Subcutaneous abdominal adipose tissue (tissue), 5 donors: ENCODE measurements around the gene SKI.

Experiments
- H3K27ac ChIP-seq: one replicate; pipeline ENCODE4 v1.7.0; 2013; ENCODE audit warnings: low read depth, mild to moderate bottlenecking, inconsistent platforms, low read length, moderate library complexity
- H3K27me3 ChIP-seq, 5 donors: one replicate each; pipeline ENCODE4 v1.7.0; 2013; ENCODE audit warnings: low read length in 5 of 5, inconsistent platforms in 1 of 5; ENCODE audit not compliant: control insufficient read depth in 5 of 5, insufficient read depth in 4 of 5
- H3K36me3 ChIP-seq, 5 donors: one replicate each; pipeline ENCODE4 v1.7.0; 2013; ENCODE audit warnings: low read length in 5 of 5; ENCODE audit not compliant: control insufficient read depth in 5 of 5, insufficient read depth in 5 of 5
- H3K4me1 ChIP-seq, 5 donors: one replicate each; pipeline ENCODE4 v1.7.0; 2013; ENCODE audit warnings: low read length in 5 of 5, mild to moderate bottlenecking in 3 of 5, moderate library complexity in 1 of 5; ENCODE audit not compliant: control insufficient read depth in 5 of 5, insufficient read depth in 5 of 5
- H3K4me3 ChIP-seq, 5 donors: one replicate each; pipeline ENCODE4 v1.7.0; 2013; ENCODE audit warnings: low read length in 5 of 5, low read depth in 1 of 5
- H3K9ac ChIP-seq, 5 donors: one replicate each; pipeline ENCODE4 v1.7.0; 2013; ENCODE audit warnings: low read length in 5 of 5, mild to moderate bottlenecking in 4 of 5, moderate library complexity in 3 of 5
- H3K9me3 ChIP-seq, 5 donors: one replicate each; pipeline ENCODE4 v1.7.0; 2013; ENCODE audit warnings: low read length in 5 of 5; ENCODE audit not compliant: control insufficient read depth in 5 of 5
- donor health status: healthy.
- donor health status: healthy.
- donor health status: healthy.
- donor health status: healthy.
- donor health status: healthy.

Gene SKI

GRCh38 chr1:2312515-2313301, 84.6 kb downstream of the SKI start:
- Histone ChIP-seq H3K9me3 (no peaks in the 10 kb centered on the region), H3K27ac (peak overlapping the region; percentile 85), H3K4me1 (peaks cover 1 to 72% (median 68%) of the 10 kb centered on the region in 5 donors), H3K36me3 (peaks cover 3 to 17% (median 15%) of the 10 kb centered on the region in 5 donors), H3K27me3 (no peaks in the 10 kb centered on the region), H3K4me3 (no peak overlapping the region), H3K9ac (peak overlapping the region in 1 of 5 donors; percentile 66)

GRCh38 chr1:2313651-2314261, 85.6 kb downstream of the SKI start:
- H3K36me3 ChIP-seq: peaks cover 0 to 6% (median 4%) of the 10 kb centered on the region in 5 donors
- H3K9ac ChIP-seq: peak overlapping the region in 4 of 5 donors; percentile 14 to 66 (median 45)
- H3K4me3 ChIP-seq: peak overlapping the region in 4 of 5 donors; percentile 11 to 51 (median 29)
- peaks cover 1 to 83% (median 79%) of the 10 kb centered on the region in 5 donors for H3K4me1 ChIP-seq
- no peaks in the 10 kb centered on the region for H3K27me3 ChIP-seq
- peak overlapping the region; percentile 85 for H3K27ac ChIP-seq
- H3K9me3 ChIP-seq: no peaks in the 10 kb centered on the region

- no peaks in the 10 kb centered on the region for H3K27me3 ChIP-seq
- H3K9me3 ChIP-seq: no peaks in the 10 kb centered on the region
- peak overlapping the region in 4 of 5 donors; percentile 14 to 55 (median 34) for H3K9ac ChIP-seq
- peak overlapping the region; percentile 85 for H3K27ac ChIP-seq
- peaks cover 0 to under 1% (median 0%) of the 10 kb centered on the region in 5 donors for H3K36me3 ChIP-seq
- H3K4me1 ChIP-seq: peaks cover 1 to 89% (median 84%) of the 10 kb centered on the region in 5 donors
- H3K4me3 ChIP-seq: peak overlapping the region in 4 of 5 donors; percentile 11 to 51 (median 29)
Measured at GRCh38 chr1:2314273-2314802, 86.2 kb downstream of the SKI start.

- H3K4me3 ChIP-seq: peak overlapping the region in 2 of 5 donors; percentile 47 to 56
- H3K36me3 ChIP-seq: no peaks in the 10 kb centered on the region
- H3K9me3 ChIP-seq: no peaks in the 10 kb centered on the region
- H3K27me3 ChIP-seq: no peaks in the 10 kb centered on the region
- H3K27ac ChIP-seq: peak overlapping the region; percentile 85
- peaks cover 1 to 92% (median 90%) of the 10 kb centered on the region in 5 donors for H3K4me1 ChIP-seq
- H3K9ac ChIP-seq: peak overlapping the region in 1 of 5 donors; percentile 35
Measured at GRCh38 chr1:2314803-2315673, 86.9 kb downstream of the SKI start.

- Histone ChIP-seq H3K9me3 (no peaks in the 10 kb centered on the region), H3K27me3 (no peaks in the 10 kb centered on the region), H3K36me3 (no peaks in the 10 kb centered on the region), H3K4me1 (peaks cover 1 to 92% (median 91%) of the 10 kb centered on the region in 5 donors), H3K27ac (peak overlapping the region; percentile 65), H3K9ac (peak overlapping the region in 1 of 5 donors; percentile 69), H3K4me3 (no peak overlapping the region)
Measured at GRCh38 chr1:2315674-2316450, 87.7 kb downstream of the SKI start.

GRCh38 chr1:2316451-2316961, 88.4 kb downstream of the SKI start:
- Histone ChIP-seq H3K27me3 (no peaks in the 10 kb centered on the region), H3K36me3 (no peaks in the 10 kb centered on the region), H3K9me3 (no peaks in the 10 kb centered on the region), H3K9ac (peak overlapping the region in 2 of 5 donors; percentile 32 to 69), H3K4me1 (peaks cover 1 to 92% (median 91%) of the 10 kb centered on the region in 5 donors), H3K4me3 (no peak overlapping the region), H3K27ac (peak overlapping the region; percentile 65)

- H3K36me3 ChIP-seq: no peaks in the 10 kb centered on the region
- peak overlapping the region in 2 of 5 donors; percentile 16 to 69 for H3K9ac ChIP-seq
- H3K4me1 ChIP-seq: peaks cover 5 to 92% (median 91%) of the 10 kb centered on the region in 5 donors
- no peak overlapping the region for H3K4me3 ChIP-seq
- H3K27ac ChIP-seq: no peak overlapping the region
- no peaks in the 10 kb centered on the region for H3K9me3 ChIP-seq
- H3K27me3 ChIP-seq: peaks cover 0 to 2% (median 0%) of the 10 kb centered on the region in 5 donors
Measured at GRCh38 chr1:2317230-2318065, 89.3 kb downstream of the SKI start.

GRCh38 chr1:2318314-2319278, 90.5 kb downstream of the SKI start:
- Histone ChIP-seq H3K9ac (peak overlapping the region in 2 of 5 donors; percentile 45 to 62), H3K27ac (no peak overlapping the region), H3K36me3 (no peaks in the 10 kb centered on the region), H3K4me1 (peaks cover 4 to 92% (median 91%) of the 10 kb centered on the region in 5 donors), H3K27me3 (peaks cover 0 to 2% (median 0%) of the 10 kb centered on the region in 5 donors), H3K9me3 (no peaks in the 10 kb centered on the region), H3K4me3 (no peak overlapping the region)
